HepG2 (cell line): ENCODE data around the gene ELAVL3. TPM values are rescaled to one million over a fixed set of nuclear protein-coding genes. Genes with fewer than 3 reads are reported as not detected.

Source experiments
- ATAC-seq: fragments of 200-7000 bp; cut with Tn5 transposase; 3 replicates; pipeline ENCODE4 v1.9.1; 2020; ENCODE audit warnings: mild to moderate bottlenecking, moderate library complexity
- BruUV-seq: library from RNA; stranded (reverse); fragments of 400-500 nt; replicated peaks from 2 replicates; lab custom pipeline; 2021; lab: Mats Ljungman, UMichigan
- CTCF ChIA-PET: fragments of 300-600 bp; formaldehyde crosslinking; extraction: SDS; loops from one replicate; lab custom pipeline; 2021; ENCODE audit warnings: low total read pairs, inconsistent platforms, low intra/inter-chr PET ratio; lab: Yijun Ruan, JAX
- POLR2A ChIA-PET: fragments of 350-600 bp; sonication (Branson Sonifier 250); formaldehyde crosslinking; loops from one replicate; lab custom pipeline; 2020; ENCODE audit warnings: antibody characterized with exemption, inconsistent platforms; lab: Yijun Ruan, JAX
- DNase-seq: peaks from one replicate; pipeline ENCODE4 v3.0.0-alpha.2; 2015; ENCODE audit warnings: low spot score
- FAIRE-seq: peaks from 3 replicates; lab custom pipeline; 2011; peaks lifted over from hg19 to GRCh38; lab: Jason Lieb, UNC
- H2AFZ ChIP-seq: one replicate; pipeline ENCODE4 v1.6.1; 2011; ENCODE audit warnings: low read length, inconsistent platforms
- H3K27ac ChIP-seq: fragments of 300-600 bp; 3 replicates; pipeline ENCODE4 v1.8.0; 2011; ENCODE audit warnings: mixed run types, mild to moderate bottlenecking, mixed read lengths, low read length, inconsistent platforms; ENCODE audit not compliant: insufficient read depth; ENCODE audit errors: extremely low read length
- H3K27me3 ChIP-seq, 2 experiments: fragments of 200-600 bp in 1 of 2; 2 replicates in 1 of 2; 3 replicates in 1 of 2; pipeline versions ENCODE4 v1.6.0 to v1.8.0; 2011; ENCODE audit warnings: low read length in 2 of 2, mild to moderate bottlenecking in 2 of 2, moderate library complexity in 2 of 2, inconsistent platforms in 1 of 2; ENCODE audit not compliant: insufficient read depth in 2 of 2, control insufficient read depth in 1 of 2
- H3K36me3 ChIP-seq, 2 experiments: fragments of 200-600 bp in 1 of 2; replicated peaks in 1 of 2; 2 replicates in 1 of 2; 3 replicates in 1 of 2; pipeline versions ENCODE4 v1.5.1 to v1.8.0; 2011; ENCODE audit warnings: low read length in 2 of 2, inconsistent platforms in 1 of 2; ENCODE audit not compliant: insufficient read depth in 2 of 2, control insufficient read depth in 1 of 2
- H3K4me1 ChIP-seq: 2 replicates; pipeline ENCODE4 v1.5.1; 2012; ENCODE audit warnings: low read length, inconsistent platforms; ENCODE audit not compliant: insufficient read depth
- H3K4me2 ChIP-seq: 2 replicates; pipeline ENCODE4 v1.6.0; 2011; ENCODE audit warnings: low read depth, low read length, inconsistent platforms
- H3K4me3 ChIP-seq, 3 experiments: fragments of 200-600 bp in 1 of 3; sonication (generic), shearing (Covaris generic) in 1 of 3; replicated peaks in 1 of 3; 2 replicates each; pipeline ENCODE4 v1.5.1; 2011 to 2016; ENCODE audit warnings: low read length in 3 of 3, inconsistent platforms in 2 of 3, low read depth in 2 of 3, mild to moderate bottlenecking in 2 of 3, control low read depth in 1 of 3, mixed read lengths in 1 of 3; ENCODE audit not compliant: insufficient read depth in 1 of 3
- H3K79me2 ChIP-seq: one replicate; pipeline ENCODE4 v1.6.1; 2011; ENCODE audit warnings: low read length, inconsistent platforms; ENCODE audit not compliant: insufficient read depth
- H3K9ac ChIP-seq: 2 replicates; pipeline ENCODE4 v1.6.0; 2011; ENCODE audit warnings: mild to moderate bottlenecking, low read depth, low read length, inconsistent platforms; ENCODE audit not compliant: insufficient read depth
- H3K9me3 ChIP-seq: 2 replicates; pipeline ENCODE4 v1.5.1; 2012; ENCODE audit warnings: mild to moderate bottlenecking, low read length
- H4K20me1 ChIP-seq: 2 replicates; pipeline ENCODE4 v1.6.0; 2011; ENCODE audit warnings: inconsistent platforms, mild to moderate bottlenecking, low read length, moderate library complexity; ENCODE audit not compliant: insufficient read depth
- DDIT3 ChIP-seq: sonication (generic); formaldehyde crosslinking; IDR thresholded peaks from 2 replicates; pipeline ENCODE4 v1.4.0; 2020; ENCODE audit warnings: mild to moderate bottlenecking, missing genetic modification reagents
- MNT ChIP-seq: fragments of 450-650 bp; IDR thresholded peaks from 2 replicates; pipeline ENCODE4 v1.6.1; 2016
- THRA ChIP-seq: sonication (generic); formaldehyde crosslinking; IDR thresholded peaks from 2 replicates; pipeline ENCODE4 v1.4.0; 2020; ENCODE audit warnings: missing genetic modification reagents, borderline replicate concordance
- WGBS: methylation state at CpG from one replicate; pipeline ENCODE4 v1.1.6; 2017; ENCODE audit warnings: low lambda C conversion rate; 5-methylcytosine and 5-hydroxymethylcytosine counted together
- in situ Hi-C: cut with HindIII; loops from 2 replicates; pipeline ENCODE4 v1.10.0; 2017; ENCODE audit warnings: low pct_unique_long_range_greater_than_20kb; ENCODE audit not compliant: extremely low pct_ligation_motif_present
- intact Hi-C: fragments of 100-400 bp; cut with micrococcal nuclease; formaldehyde crosslinking; loops from one replicate; pipeline ENCODE4 v1.10.0; 2022; ENCODE audit not compliant: unreplicated experiment
- polyA plus RNA-seq, 8 experiments: library from polyadenylated mRNA; depleted of rRNA in 3 of 8; stranded (reverse) in 7 of 8; unstranded in 1 of 8; fragments of >200 nt; fragmentation: Illumina TruSeq in 4 of 8; extraction: Trizol in 4 of 8; gene quantifications; 2 replicates each; pipeline versions ENCODE4 v1.2.1 to v1.2.3, GENCODE V29; 2011 to 2016; ENCODE audit warnings: low read depth in 4 of 8, missing spikeins in 1 of 8, mixed read lengths in 1 of 8; ENCODE audit not compliant: insufficient read depth in 1 of 8
- total RNA-seq, 5 experiments: library from RNA; depleted of rRNA; stranded (reverse); fragments of >200 nt; fragmentation: Illumina TruSeq; extraction: Trizol; gene quantifications; 2 replicates each; pipeline ENCODE4 v1.2.3, GENCODE V29; 2016; ENCODE audit warnings: low read depth in 1 of 5

ELAVL3 gene
- total and polyA plus RNA-seq, 2 of the 13 experiments (the other 11 are each of a cell fraction or from before 2014, with no cell fraction given): 0.03 TPM; not detected in 1

- BruUV-seq: no TSS peak
- no peak for ATAC-seq
- peaks cover 17% of the 10 kb centered on the region for H3K4me1 ChIP-seq
- 0 out of 2 replicates have a peak overlapping the region, but pooled peaks have one; percentile 51 for H3K4me2 ChIP-seq
- TF ChIP-seq MNT (peak; percentile 33; the same call in 1 of the 2 replicates), DDIT3 (CRISPR knock-in tag) (no peak), THRA (CRISPR knock-in tag) (no peak)
- H3K27me3 ChIP-seq: peaks cover 5 to 34% of the 10 kb centered on the region in 2 experiments; a peak in 4 of 5 replicates
- H3K9ac ChIP-seq: no peak overlapping the region
- 15% methylated on average over 18 of the region's 19 CpGs for WGBS
- in situ Hi-C loops: no loop called here
- no peak overlapping the region for H3K27ac ChIP-seq
- DNase-seq: no peak
- no peak overlapping the region for H2AFZ ChIP-seq
- H3K9me3 ChIP-seq: no peaks in the 10 kb centered on the region
- H3K79me2 ChIP-seq: no peaks in the 10 kb centered on the region
- H4K20me1 ChIP-seq: peaks cover 10% of the 10 kb centered on the region; the same call in 1 of the 2 replicates
- no peak for FAIRE-seq
- ChIA-PET POLR2A (no interaction called here), CTCF (no interaction called here)
- intact Hi-C loops: no loop called here
- H3K36me3 ChIP-seq: no peaks in the 10 kb centered on the region
- H3K4me3 ChIP-seq: peak overlapping the region in 1 of 3 experiments; percentile 37; a peak in 1 of 6 replicates
These were observed 2.4 kb downstream of the ELAVL3 start for GRCh38 chr19:11478167-11479089.
